ENCODE results near the gene PPFIBP1.
"Not testable (repeated sequence)": the region's sequence is repeated elsewhere in the genome, so short reads cannot be mapped to it uniquely, and the experiment has no call there.

Gene PPFIBP1

GRCh38 chr12:27627853-27628469, 104.0 kb downstream of the PPFIBP1 start:
- not testable (repeated sequence) for DNase-seq (ENCODE audit: low spot score)

GRCh38 chr12:27630219-27630618, 106.2 kb downstream of the PPFIBP1 start:
- DNase-seq (ENCODE audit: low spot score): not testable (repeated sequence)

- no peak for DNase-seq (ENCODE audit: low spot score)
These were observed 107.4 kb downstream of the PPFIBP1 start for GRCh38 chr12:27631365-27631764.

- DNase-seq (ENCODE audit: low spot score): no peak
These were observed 107.9 kb downstream of the PPFIBP1 start for GRCh38 chr12:27631813-27632491.

- DNase-seq (ENCODE audit: low spot score): no peak
These were observed 111.5 kb downstream of the PPFIBP1 start for GRCh38 chr12:27635349-27635972.

GRCh38 chr12:27636569-27636968, 112.6 kb downstream of the PPFIBP1 start:
- not testable (repeated sequence) for DNase-seq (ENCODE audit: low spot score)

- no peak for DNase-seq (ENCODE audit: low spot score)
These were observed 113.5 kb downstream of the PPFIBP1 start for GRCh38 chr12:27637524-27637923.

GRCh38 chr12:27639265-27639664, 115.3 kb downstream of the PPFIBP1 start:
- no peak for DNase-seq (ENCODE audit: low spot score)

GRCh38 chr12:27640566-27641200, 116.7 kb downstream of the PPFIBP1 start:
- not testable (repeated sequence) for DNase-seq (ENCODE audit: low spot score)

- DNase-seq (ENCODE audit: low spot score): not testable (repeated sequence)
These were observed 118.4 kb downstream of the PPFIBP1 start for GRCh38 chr12:27642361-27642760.

- DNase-seq (ENCODE audit: low spot score): not testable (repeated sequence)
These were observed 118.9 kb downstream of the PPFIBP1 start for GRCh38 chr12:27642892-27643291.

- no peak for DNase-seq (ENCODE audit: low spot score)
These were observed 120.3 kb downstream of the PPFIBP1 start for GRCh38 chr12:27644158-27644845.

GRCh38 chr12:27645671-27646070, 121.7 kb downstream of the PPFIBP1 start:
- no peak for DNase-seq (ENCODE audit: low spot score)

GRCh38 chr12:27646149-27646548, 122.1 kb downstream of the PPFIBP1 start:
- no peak for DNase-seq (ENCODE audit: low spot score)

- DNase-seq (ENCODE audit: low spot score): no peak
These were observed 126.0 kb downstream of the PPFIBP1 start for GRCh38 chr12:27650011-27650410.

GRCh38 chr12:27651201-27651600, 127.2 kb downstream of the PPFIBP1 start:
- DNase-seq (ENCODE audit: low spot score): no peak

- peak; percentile 46 for DNase-seq (ENCODE audit: low spot score)
These were observed 128.3 kb downstream of the PPFIBP1 start for GRCh38 chr12:27652174-27652763.

- DNase-seq (ENCODE audit: low spot score): no peak
These were observed 129.7 kb downstream of the PPFIBP1 start for GRCh38 chr12:27653661-27654060.

GRCh38 chr12:27655476-27655875, 131.5 kb downstream of the PPFIBP1 start:
- not testable (repeated sequence) for DNase-seq (ENCODE audit: low spot score)

- DNase-seq (ENCODE audit: low spot score): no peak
These were observed 133.3 kb downstream of the PPFIBP1 start for GRCh38 chr12:27657296-27657695.

GRCh38 chr12:27665704-27666103, 141.7 kb downstream of the PPFIBP1 start:
- DNase-seq (ENCODE audit: low spot score): no peak

GRCh38 chr12:27666510-27666909, 142.5 kb downstream of the PPFIBP1 start:
- no peak for DNase-seq (ENCODE audit: low spot score)
